DMS 273 (cell line): ENCODE results near the gene ADK.
A peak's percentile ranks its signal among the peaks of the same experiment; 100 is the strongest.
"Not testable (repeated sequence)": the region's sequence is repeated elsewhere in the genome, so short reads cannot be mapped to it uniquely, and the experiment has no call there.

Experiments used
- DNase-seq: peaks from one replicate; lab custom pipeline; 2025; ENCODE audit not compliant: unreplicated experiment; lab: John Stamatoyannopoulos, UW

ADK gene

GRCh38 chr10:74527611-74528010 lies 376.6 kb downstream of the ADK start:
- not testable (repeated sequence) for DNase-seq

GRCh38 chr10:74529205-74529604 lies 378.2 kb downstream of the ADK start:
- no peak for DNase-seq

GRCh38 chr10:74530981-74531380 lies 380.0 kb downstream of the ADK start:
- no peak for DNase-seq

- no peak for DNase-seq
These were observed 388.3 kb downstream of the ADK start for GRCh38 chr10:74539317-74539716.

- DNase-seq, result no peak
These were observed 390.4 kb downstream of the ADK start for GRCh38 chr10:74541375-74541774.

GRCh38 chr10:74542077-74542476 lies 391.1 kb downstream of the ADK start:
- DNase-seq, result no peak

- no peak for DNase-seq
These were observed 392.3 kb downstream of the ADK start for GRCh38 chr10:74543276-74543675.

GRCh38 chr10:74544106-74544505 lies 393.1 kb downstream of the ADK start:
- no peak for DNase-seq

GRCh38 chr10:74548676-74549075 lies 397.7 kb downstream of the ADK start:
- DNase-seq, result no peak

GRCh38 chr10:74556072-74556705 lies 405.2 kb downstream of the ADK start:
- no peak for DNase-seq

- no peak for DNase-seq
These were observed 406.1 kb downstream of the ADK start for GRCh38 chr10:74557098-74557497.

GRCh38 chr10:74558403-74558802 lies 407.4 kb downstream of the ADK start:
- no peak for DNase-seq

GRCh38 chr10:74558897-74559296 lies 407.9 kb downstream of the ADK start:
- no peak for DNase-seq

- DNase-seq, result not testable (repeated sequence)
These were observed 417.9 kb downstream of the ADK start for GRCh38 chr10:74568896-74569295.

- not testable (repeated sequence) for DNase-seq
These were observed 422.5 kb downstream of the ADK start for GRCh38 chr10:74573497-74573896.

GRCh38 chr10:74575191-74575720 lies 424.2 kb downstream of the ADK start:
- DNase-seq, result no peak

- DNase-seq, result no peak
These were observed 424.9 kb downstream of the ADK start for GRCh38 chr10:74575912-74576311.

GRCh38 chr10:74576586-74576985 lies 425.6 kb downstream of the ADK start:
- no peak for DNase-seq

- DNase-seq, result not testable (repeated sequence)
These were observed 429.4 kb downstream of the ADK start for GRCh38 chr10:74580438-74580837.

- no peak for DNase-seq
These were observed 431.5 kb downstream of the ADK start for GRCh38 chr10:74582566-74582965.

- peak; percentile 58 for DNase-seq
These were observed 434.4 kb downstream of the ADK start for GRCh38 chr10:74585231-74586087.

- peak; percentile 66 for DNase-seq
These were observed 435.1 kb downstream of the ADK start for GRCh38 chr10:74586088-74586585.
